Body of pancreas (tissue), 4 donors: Measurements from ENCODE around the gene BRK1. TPM values are rescaled to one million over a fixed set of nuclear protein-coding genes. Genes with fewer than 3 reads are reported as not detected.

Source experiments
- ATAC-seq: fragments of 150-250 bp; one replicate; pipeline ENCODE4 v1.9.1; 2016
- DNase-seq, 4 donors: peaks; one replicate each; pipeline ENCODE4 v3.0.0-alpha.2; 2019
- H3K27ac ChIP-seq, 4 donors: fragments of 200-600 bp; sonication (generic); 1 replicate in 3 of 4; 2 replicates in 1 of 4; pipeline versions ENCODE4 v1.5.1 to v1.6.1; 2016 to 2019; ENCODE audit warnings: mild to moderate bottlenecking in 1 of 4, mixed read lengths in 1 of 4, moderate library complexity in 1 of 4
- H3K27me3 ChIP-seq, 2 donors: fragments of 200-600 bp; sonication (generic); one replicate each; pipeline ENCODE4 v1.6.0; 2016; ENCODE audit warnings: mild to moderate bottlenecking in 1 of 2
- H3K36me3 ChIP-seq, 2 donors: fragments of 200-600 bp; sonication (generic); replicated peaks in 1 of 2; 2 replicates each; pipeline ENCODE4 v1.5.1; 2016; ENCODE audit warnings: low read depth in 2 of 2; ENCODE audit not compliant: insufficient read depth in 1 of 2
- H3K4me1 ChIP-seq: fragments of 200-600 bp; sonication (generic); one replicate; pipeline ENCODE4 v1.6.0; 2016
- H3K4me3 ChIP-seq, 2 donors: fragments of 200-600 bp; sonication (generic); 1 replicate in 1 of 2; 2 replicates in 1 of 2; pipeline ENCODE4 v1.5.1; 2016 to 2019
- H3K9me3 ChIP-seq, 3 donors: fragments of 200-600 bp; sonication (generic); 1 replicate in 2 of 3; 2 replicates in 1 of 3; pipeline ENCODE4 v1.5.1; 2016
- POLR2A ChIP-seq, 3 donors: fragments of 450-650 bp; IDR thresholded peaks; one replicate each; pipeline ENCODE4 v1.6.1; 2016; ENCODE audit warnings: antibody characterized with exemption in 3 of 3, mild to moderate bottlenecking in 2 of 3
- WGBS, 2 donors: methylation state at CpG; one replicate each; pipeline ENCODE4 v1.1.5; 2017; 5-methylcytosine and 5-hydroxymethylcytosine counted together
- intact Hi-C: fragments of 100-400 bp; cut with DNase I; formaldehyde crosslinking; loops from one replicate; pipeline ENCODE4 v1.15.1; 2023
- total RNA-seq, 2 donors: library from RNA; depleted of rRNA; stranded (reverse); fragments of >200 nt; gene quantifications; one replicate each; pipeline ENCODE4 v1.1.0, GENCODE V29; 2016
- TF ChIP-seq, protein P1 (sequence below), 7 experiments: fragments of 450-650 bp in 4 of 7; fragments of 200-600 bp in 3 of 7; sonication (generic) in 3 of 7; IDR thresholded peaks; one replicate each; pipeline ENCODE4 v1.5.1; 2016 to 2019; ENCODE audit warnings: antibody characterized with exemption in 7 of 7

BRK1 gene
- total RNA-seq, 2 donors from 2014 or later, result 13.8 to 32.7 TPM

- DNase-seq, result no peak
- ATAC-seq, result no peak
- Histone ChIP-seq H3K27me3 (no peaks in the 10 kb centered on the region), H3K36me3 (no peaks in the 10 kb centered on the region), H3K27ac (no peak overlapping the region), H3K4me3 (no peak overlapping the region), H3K9me3 (no peaks in the 10 kb centered on the region), H3K4me1 (no peaks in the 10 kb centered on the region)
- TF ChIP-seq POLR2A (IDR thresholded peaks at IDR 0.05), result no peak
- TF ChIP-seq, protein P1, sequence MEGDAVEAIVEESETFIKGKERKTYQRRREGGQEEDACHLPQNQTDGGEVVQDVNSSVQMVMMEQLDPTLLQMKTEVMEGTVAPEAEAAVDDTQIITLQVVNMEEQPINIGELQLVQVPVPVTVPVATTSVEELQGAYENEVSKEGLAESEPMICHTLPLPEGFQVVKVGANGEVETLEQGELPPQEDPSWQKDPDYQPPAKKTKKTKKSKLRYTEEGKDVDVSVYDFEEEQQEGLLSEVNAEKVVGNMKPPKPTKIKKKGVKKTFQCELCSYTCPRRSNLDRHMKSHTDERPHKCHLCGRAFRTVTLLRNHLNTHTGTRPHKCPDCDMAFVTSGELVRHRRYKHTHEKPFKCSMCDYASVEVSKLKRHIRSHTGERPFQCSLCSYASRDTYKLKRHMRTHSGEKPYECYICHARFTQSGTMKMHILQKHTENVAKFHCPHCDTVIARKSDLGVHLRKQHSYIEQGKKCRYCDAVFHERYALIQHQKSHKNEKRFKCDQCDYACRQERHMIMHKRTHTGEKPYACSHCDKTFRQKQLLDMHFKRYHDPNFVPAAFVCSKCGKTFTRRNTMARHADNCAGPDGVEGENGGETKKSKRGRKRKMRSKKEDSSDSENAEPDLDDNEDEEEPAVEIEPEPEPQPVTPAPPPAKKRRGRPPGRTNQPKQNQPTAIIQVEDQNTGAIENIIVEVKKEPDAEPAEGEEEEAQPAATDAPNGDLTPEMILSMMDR (IDR thresholded peaks at IDR 0.05), result no peak
- intact Hi-C loops, result no loop called here
- 61 to 64% methylated on average over 2 of the region's 2 CpGs for WGBS, 2 donors
Observed at GRCh38 chr3:10106919-10107318, 8.6 kb upstream of the BRK1 start.

DNA sequence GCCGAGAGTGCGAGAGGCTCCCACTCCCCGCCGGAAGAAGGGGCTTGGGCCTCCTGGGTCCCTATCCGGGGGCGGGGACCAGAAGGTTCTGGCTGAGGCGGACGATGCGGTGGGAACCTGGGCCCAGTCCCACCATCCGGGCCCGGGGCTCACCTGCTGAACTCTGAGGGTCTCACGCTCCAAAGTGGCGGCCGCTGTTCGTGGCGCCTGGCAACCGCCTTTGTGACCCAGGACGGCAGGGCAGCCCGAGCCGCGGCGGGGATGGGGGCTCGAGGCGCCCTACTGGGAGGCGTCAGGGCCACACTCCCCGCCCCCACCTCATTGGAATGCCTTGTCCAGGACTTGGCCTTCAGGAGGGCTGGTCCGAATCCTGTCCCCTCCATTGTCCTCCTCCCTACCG is 7.4 kb upstream of the BRK1 start, which contains the start of gene FANCD2OS:
TSS of gene FANCD2OS (minus strand) at position 165 of the 400 bp plus-strand sequence. CDS start 3,481 bp downstream, outside the sequence.
- H3K9me3 ChIP-seq, result no peaks in the 10 kb centered on the region
- WGBS, 2 donors, result 47 to 73% methylated on average over 9 to 22 of the region's 28 CpGs
- ATAC-seq (no peak), DNase-seq (no peak)
- TF ChIP-seq POLR2A (IDR thresholded peaks at IDR 0.05), result no peak
- TF ChIP-seq, protein P1 (IDR thresholded peaks at IDR 0.05), result no peak
- no peaks in the 10 kb centered on the region for H3K27me3 ChIP-seq
- no peak within 1 kb of the TSS for H3K4me3 ChIP-seq
- H3K27ac ChIP-seq, result no peak within 1 kb of the TSS
- H3K4me1 ChIP-seq, result no peaks in the 10 kb centered on the region
- intact Hi-C loops, result no loop called here
- no peaks in the 10 kb centered on the region for H3K36me3 ChIP-seq

GRCh38 chr3:10116138-10116460 is 624 bp downstream of the BRK1 start:
- H3K27ac ChIP-seq, result peak overlapping the region in 3 of 4 donors; percentile 56 to 84 (median 78)
- H3K36me3 ChIP-seq, result no peaks in the 10 kb centered on the region
- ATAC-seq, result no peak
- DNase-seq, result no peak
- no peaks in the 10 kb centered on the region for H3K9me3 ChIP-seq
- intact Hi-C loops, result no loop called here
- H3K27me3 ChIP-seq, result no peaks in the 10 kb centered on the region
- H3K4me1 ChIP-seq, result peaks cover 23% of the 10 kb centered on the region
- WGBS, 2 donors, result 0% methylated on average over 10 of the region's 10 CpGs
- H3K4me3 ChIP-seq, result peak overlapping the region; percentile 87 to 88
- TF ChIP-seq, protein P1 (IDR thresholded peaks at IDR 0.05), result no peak
- no peak for TF ChIP-seq POLR2A (IDR thresholded peaks at IDR 0.05)

- no peak for DNase-seq
- H3K9me3 ChIP-seq, result no peaks in the 10 kb centered on the region
- no peak for ATAC-seq
- H3K4me1 ChIP-seq, result peaks cover 23% of the 10 kb centered on the region
- H3K27me3 ChIP-seq, result no peaks in the 10 kb centered on the region
- WGBS, 2 donors, result 85 to 87% methylated on average over 4 of the region's 4 CpGs
- H3K4me3 ChIP-seq, result no peak overlapping the region
- H3K27ac ChIP-seq, result no peak overlapping the region
- no peaks in the 10 kb centered on the region for H3K36me3 ChIP-seq
- TF ChIP-seq POLR2A (IDR thresholded peaks at IDR 0.05), result no peak
- TF ChIP-seq, protein P1 (IDR thresholded peaks at IDR 0.05), result no peak
- intact Hi-C loops, result no loop called here
Observed at GRCh38 chr3:10116928-10117327, 1.5 kb downstream of the BRK1 start.

GRCh38 chr3:10119376-10119775 is 3.9 kb downstream of the BRK1 start:
- Histone ChIP-seq H3K4me1 (peaks cover 23% of the 10 kb centered on the region), H3K36me3 (no peaks in the 10 kb centered on the region), H3K4me3 (no peak overlapping the region), H3K27me3 (no peaks in the 10 kb centered on the region), H3K27ac (no peak overlapping the region), H3K9me3 (no peaks in the 10 kb centered on the region)
- TF ChIP-seq, protein P1 (IDR thresholded peaks at IDR 0.05), result no peak
- no peak for TF ChIP-seq POLR2A (IDR thresholded peaks at IDR 0.05)
- no peak for DNase-seq
- intact Hi-C loops, result no loop called here
- 61 to 68% methylated on average over 4 of the region's 4 CpGs for WGBS, 2 donors
- no peak for ATAC-seq
